ENCODE results near the gene MAB21L3.

GRCh38 chr1:116122955-116123757 lies 12.0 kb downstream of the MAB21L3 start:
- no peak for TF ChIP-seq EP300 (IDR thresholded peaks at IDR 0.05)
- TF ChIP-seq, protein P1, sequence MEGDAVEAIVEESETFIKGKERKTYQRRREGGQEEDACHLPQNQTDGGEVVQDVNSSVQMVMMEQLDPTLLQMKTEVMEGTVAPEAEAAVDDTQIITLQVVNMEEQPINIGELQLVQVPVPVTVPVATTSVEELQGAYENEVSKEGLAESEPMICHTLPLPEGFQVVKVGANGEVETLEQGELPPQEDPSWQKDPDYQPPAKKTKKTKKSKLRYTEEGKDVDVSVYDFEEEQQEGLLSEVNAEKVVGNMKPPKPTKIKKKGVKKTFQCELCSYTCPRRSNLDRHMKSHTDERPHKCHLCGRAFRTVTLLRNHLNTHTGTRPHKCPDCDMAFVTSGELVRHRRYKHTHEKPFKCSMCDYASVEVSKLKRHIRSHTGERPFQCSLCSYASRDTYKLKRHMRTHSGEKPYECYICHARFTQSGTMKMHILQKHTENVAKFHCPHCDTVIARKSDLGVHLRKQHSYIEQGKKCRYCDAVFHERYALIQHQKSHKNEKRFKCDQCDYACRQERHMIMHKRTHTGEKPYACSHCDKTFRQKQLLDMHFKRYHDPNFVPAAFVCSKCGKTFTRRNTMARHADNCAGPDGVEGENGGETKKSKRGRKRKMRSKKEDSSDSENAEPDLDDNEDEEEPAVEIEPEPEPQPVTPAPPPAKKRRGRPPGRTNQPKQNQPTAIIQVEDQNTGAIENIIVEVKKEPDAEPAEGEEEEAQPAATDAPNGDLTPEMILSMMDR (IDR thresholded peaks at IDR 0.05): no peak
- TF ChIP-seq POLR2A (IDR thresholded peaks at IDR 0.05; ENCODE audit: low read depth): no peak
- TF ChIP-seq POLR2AphosphoS5 (IDR thresholded peaks at IDR 0.05): no peak

All from esophagus muscularis mucosa (tissue), 4 donors.